Renal pelvis (tissue), 4 donors: Measurements from ENCODE around the gene TSEN54. TPM values are rescaled to one million over a fixed set of nuclear protein-coding genes. Genes with fewer than 3 reads are reported as not detected.

Experiments
- DNase-seq: peaks from one replicate; pipeline ENCODE4 v3.0.0-alpha.2; 2013
- polyA plus RNA-seq, 3 donors: library from polyadenylated mRNA; unstranded; fragments of 120-200 nt; gene quantifications; one replicate each; pipeline ENCODE4 v1.2.1, GENCODE V29; 2013; ENCODE audit not compliant: insufficient read length in 3 of 3

TSEN54 gene
- polyA plus RNA-seq, 3 donors: 45.4 to 58.8 (median 55.8) TPM

DNA sequence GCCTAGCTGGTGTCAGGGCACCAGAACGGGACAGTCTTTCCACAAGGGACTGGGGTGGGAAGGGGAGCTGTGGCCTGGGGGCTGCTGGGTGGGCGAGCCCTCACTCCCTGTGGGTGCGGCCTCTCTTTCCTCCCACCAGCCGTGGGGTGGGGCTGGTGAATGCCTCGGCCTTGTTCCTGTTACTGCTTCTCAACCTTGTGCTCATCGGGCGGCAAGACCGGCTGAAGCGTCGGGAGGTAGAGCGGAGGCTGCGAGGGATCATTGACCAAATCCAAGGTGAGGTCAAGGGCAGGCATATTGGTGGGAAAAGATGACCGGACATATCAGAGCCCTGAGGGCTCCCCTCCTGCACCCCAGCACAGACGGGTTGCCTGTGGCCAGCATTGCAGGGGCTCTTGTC lies 30.2 kb upstream of the TSEN54 start:
- DNase-seq: no peak

DNA sequence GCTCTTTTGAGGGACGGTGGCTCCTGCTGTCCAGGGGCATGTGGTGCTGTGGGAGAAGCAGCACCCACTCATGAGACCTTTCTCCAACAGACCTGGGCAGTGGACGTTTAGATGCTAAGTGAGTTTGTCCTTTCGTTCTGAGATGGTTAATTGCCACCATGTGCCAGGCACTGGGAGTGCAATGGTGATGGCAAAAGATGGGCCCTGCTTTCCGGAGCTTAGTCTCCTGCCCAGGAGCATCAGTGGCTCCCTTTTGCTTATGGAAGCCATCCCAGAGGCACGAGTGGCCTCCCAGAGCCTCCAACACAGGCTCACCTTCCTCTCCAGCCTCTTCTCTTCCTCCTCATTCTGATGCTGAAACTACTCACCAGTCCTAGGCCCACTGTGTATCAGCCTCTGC lies 29.4 kb upstream of the TSEN54 start:
- no peak for DNase-seq

DNA sequence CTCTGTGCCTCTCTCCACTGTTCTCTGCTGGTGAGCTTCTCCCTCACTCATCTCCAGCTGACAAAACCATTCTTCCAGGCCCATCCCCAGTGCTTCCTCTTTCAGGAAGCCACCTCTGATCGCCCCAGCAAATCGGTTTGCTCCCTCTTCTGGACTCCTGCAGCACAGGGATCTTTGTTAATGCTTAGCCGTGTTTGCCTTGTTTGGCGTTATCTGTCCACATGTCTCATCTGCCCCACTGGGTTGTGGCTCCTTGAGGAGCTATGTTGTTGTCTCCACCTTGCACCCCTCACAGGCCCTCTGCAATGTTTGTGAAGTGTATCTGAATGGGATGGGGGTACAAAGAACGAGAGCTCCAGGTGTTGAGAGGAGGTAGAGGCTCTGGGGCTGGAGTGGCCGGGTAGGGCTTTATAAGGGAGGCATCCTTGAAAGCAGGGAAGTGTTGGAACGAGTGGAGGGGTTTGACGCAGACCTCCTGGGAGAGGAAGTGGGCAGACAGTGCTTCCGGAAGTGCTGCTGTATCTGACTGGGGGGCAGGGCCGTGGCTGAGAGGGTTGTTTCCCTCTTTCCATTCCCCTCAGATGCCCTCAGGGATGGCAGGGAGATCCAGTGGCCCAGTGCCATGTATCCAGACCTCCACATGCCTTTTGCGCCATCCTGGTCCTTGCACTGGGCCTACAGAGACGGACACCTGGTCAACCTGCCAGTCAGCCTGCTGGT lies 28.8 kb upstream of the TSEN54 start:
- no peak for DNase-seq

DNA sequence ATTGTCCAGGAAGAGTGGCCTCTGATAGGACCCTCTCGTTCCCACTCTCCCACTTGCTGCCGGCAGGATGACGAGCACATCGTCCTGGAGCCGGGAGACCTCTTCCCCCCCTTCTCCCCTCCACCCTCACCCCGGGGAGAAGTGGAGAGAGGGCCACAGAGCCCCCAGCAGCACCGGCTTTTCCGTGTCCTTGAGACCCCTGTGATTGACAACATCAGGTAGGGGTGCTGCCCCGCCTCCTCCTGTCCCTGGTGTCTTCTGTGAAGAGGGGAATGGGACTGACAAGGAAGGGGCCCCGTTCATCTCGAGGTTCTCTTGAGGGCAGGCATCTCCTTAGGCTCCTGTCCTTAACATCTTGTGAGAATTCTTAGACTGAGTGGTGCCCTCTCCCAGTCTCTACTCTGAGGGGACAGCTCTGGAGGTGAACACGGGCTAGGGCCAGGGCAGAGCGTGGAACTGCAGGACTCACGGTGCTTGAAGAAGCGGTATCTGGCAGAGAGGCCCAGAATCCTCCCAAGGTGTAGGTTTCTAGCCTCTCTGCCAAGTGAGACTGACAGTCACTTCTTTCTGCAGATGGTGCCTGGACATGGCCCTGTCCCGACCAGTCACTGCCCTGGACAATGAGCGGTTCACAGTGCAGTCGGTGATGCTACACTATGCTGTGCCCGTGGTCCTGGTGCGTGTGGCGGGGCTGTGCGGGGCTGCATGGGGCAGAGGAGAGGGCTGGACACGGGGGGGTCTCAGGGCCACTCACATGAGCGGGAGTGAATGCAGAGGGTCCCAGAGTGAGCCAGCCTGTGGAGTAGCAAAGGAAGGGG lies 27.4 kb upstream of the TSEN54 start:
- DNase-seq: no peak

DNA sequence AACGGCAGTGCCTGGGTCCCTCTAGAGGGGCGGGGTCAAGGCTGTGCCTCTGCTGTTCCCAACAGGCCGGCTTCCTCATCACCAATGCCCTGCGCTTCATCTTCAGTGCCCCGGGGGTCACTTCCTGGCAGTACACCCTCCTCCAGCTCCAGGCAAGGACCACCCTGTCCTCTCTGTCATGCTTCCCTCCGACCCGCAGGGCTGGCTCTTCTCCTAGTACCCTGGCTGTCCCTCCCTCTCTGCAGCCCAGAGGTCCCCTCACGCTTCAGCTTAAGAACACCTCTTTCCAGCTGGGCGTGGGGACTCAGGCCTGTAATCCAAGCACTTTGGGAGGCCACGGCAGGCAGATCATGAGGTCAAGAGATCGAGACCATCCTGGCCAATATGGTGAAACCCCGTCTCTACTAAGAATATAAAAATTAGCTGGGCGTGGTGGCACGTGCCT lies 26.8 kb upstream of the TSEN54 start:
- DNase-seq: no peak

DNA sequence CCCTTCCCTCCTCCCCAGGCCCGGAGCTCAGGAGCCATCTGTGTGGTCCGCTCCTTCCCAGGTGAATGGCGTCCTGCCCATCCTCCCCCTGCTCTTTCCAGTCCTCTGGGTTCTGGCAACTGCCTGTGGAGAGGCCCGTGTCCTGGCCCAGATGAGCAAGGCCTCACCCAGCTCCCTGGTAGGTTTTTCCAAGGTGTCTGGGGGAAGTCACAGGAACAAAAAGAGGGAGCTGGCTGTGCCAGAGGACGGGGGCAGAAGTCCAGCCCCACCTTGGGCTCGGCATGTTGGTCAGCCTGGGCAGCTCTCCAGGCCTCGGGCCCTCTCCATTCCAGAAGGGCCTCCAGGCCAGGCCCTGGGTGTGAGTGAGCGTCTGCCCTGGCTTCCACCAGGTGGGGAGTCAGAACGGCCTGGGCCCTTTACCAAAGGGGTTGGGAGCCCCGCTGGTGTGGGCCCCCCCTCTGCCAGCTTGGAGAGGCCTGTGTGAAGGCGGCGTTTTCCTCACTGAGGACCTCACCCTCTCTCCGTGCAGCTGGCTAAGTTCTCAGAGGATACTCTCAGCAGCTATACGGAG lies 26.1 kb upstream of the TSEN54 start:
- DNase-seq: no peak

DNA sequence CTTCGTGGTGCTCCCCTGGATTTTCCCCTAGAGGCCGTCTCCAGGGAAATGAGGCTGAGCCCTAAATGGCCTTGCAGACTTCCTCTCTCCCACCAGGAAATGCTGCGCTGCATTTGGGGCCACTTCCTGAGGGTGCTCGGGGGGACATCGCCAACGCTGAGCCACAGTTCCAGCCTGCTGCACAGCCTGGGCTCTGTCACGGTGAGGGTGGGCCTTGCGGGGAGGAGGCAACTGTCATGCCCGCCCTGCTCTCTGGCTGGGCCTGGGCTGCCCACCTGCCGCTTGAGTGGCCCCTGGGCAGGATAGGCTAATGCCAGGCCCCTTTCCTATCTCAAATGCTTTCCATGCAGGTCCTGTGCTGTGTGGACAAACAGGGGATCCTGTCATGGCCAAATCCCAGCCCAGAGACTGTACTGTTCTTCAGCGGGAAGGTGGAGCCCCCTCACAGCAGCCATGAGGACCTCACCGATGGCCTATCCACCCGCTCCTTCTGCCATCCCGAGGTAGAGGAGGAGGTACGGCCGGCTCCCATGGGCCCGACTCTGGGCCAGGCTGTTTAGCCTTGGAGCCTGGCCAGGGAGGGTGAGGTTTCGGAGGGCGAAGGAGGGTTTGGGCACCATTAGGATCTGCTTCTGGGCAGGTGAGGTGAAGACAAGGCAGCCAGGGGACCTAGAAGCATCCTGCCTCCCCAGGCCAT lies 25.2 kb upstream of the TSEN54 start:
- no peak for DNase-seq

DNA sequence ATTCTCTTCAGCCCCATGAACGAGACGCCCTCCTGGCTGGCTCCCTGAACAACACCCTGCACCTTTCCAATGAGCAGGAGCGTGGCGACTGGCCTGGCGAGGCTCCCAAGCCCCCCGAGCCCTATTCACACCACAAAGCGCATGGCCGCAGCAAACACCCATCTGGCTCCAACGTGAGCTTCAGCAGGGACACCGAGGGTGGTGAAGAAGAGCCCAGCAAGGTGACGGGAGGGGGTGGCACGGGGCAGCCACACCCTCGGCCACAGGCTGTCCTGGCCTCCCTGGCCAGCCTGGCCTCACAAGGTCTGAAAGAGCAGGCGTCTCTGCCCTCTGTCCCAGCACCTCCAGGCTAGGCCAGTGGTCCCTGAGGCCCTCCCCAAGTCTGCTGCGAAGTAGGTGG lies 24.6 kb upstream of the TSEN54 start:
- no peak for DNase-seq

DNA sequence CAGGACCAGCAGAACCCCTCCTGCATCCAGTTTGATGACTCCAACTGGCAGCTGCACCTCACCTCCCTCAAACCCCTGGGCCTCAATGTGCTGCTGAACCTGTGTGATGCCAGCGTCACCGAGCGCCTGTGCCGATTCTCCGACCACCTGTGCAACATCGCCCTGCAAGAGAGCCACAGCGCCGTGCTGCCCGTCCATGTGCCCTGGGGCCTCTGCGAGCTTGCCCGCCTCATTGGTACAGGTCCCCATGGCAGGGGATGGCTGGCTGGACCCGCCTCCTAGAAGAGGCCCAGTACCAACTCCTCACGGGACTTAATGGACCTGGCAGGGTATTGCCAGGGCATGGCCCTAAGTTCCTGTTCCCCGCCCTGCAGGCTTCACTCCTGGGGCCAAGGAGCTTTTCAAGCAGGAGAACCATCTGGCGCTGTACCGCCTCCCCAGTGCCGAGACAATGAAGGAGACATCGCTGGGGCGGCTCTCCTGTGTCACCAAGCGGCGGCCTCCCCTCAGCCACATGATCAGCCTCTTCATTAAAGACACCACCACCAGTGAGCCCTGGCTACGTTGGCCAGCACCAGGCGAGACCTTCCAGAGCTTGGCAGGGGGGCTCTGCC lies 23.7 kb upstream of the TSEN54 start:
- DNase-seq: no peak

DNA sequence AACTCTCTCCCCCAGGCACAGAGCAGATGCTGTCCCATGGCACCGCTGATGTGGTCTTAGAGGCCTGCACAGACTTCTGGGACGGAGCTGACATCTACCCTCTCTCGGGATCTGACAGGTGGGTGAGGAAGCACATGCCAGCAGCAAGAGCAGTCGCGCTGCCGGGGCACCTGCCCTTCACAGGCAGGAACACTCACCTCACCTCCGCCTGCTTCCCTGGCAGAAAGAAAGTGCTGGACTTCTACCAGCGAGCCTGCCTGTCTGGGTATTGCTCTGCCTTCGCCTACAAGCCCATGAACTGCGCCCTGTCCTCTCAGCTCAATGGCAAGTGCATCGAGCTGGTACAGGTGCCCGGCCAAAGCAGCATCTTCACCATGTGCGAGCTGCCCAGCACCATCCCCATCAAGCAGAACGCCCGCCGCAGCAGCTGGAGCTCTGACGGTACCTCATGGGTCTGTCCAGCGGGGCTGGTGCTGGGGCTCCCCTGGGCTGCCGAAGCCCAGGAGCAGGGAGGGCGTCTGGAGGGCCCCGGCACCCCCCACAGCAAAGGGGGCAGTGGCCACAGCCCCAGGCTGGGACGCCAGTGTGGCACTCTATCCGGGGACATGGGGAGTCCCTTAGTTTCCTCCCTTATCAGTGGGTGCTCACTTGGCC lies 22.7 kb upstream of the TSEN54 start:
- DNase-seq: no peak

DNA sequence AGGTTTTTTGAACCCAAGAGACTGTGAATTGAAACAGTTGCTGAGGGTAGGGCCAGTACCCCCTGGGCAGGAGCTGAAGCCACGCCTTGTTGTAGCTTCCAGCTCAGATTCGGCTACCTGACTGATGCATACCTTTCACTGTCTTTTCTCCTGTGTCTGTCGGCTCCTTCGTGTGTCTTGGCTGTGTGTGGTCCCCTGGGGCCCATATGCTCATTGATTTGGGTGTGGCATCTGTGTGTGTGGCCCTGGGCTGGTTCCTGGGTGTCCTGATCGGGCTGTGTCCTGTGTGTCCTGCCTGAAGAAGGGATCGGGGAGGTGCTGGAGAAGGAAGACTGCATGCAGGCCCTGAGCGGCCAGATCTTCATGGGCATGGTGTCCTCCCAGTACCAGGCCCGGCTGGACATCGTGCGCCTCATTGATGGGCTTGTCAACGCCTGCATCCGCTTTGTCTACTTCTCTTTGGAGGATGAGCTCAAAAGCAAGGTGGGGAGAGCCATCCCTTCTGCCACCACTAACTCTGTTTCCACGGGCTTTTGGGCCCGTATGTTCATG lies 21.9 kb upstream of the TSEN54 start:
- DNase-seq: no peak

DNA sequence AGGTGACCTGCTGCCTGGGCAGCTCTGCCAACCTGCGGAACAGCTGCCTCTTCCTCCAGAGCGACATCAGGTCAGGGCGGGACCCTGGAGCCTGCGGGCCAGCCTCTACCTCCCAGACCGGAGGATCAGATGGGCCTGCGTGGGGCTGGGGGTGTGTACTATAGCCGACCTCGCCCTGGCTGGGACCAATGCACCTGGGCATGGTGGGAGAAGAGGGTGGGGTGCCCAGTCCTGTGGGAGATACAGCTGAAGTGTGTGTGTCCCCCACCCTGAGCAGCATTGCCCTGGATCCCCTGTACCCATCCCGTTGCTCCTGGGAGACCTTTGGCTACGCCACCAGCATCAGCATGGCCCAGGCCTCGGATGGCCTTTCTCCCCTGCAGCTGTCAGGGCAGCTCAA lies 20.3 kb upstream of the TSEN54 start:
- DNase-seq: no peak

DNA sequence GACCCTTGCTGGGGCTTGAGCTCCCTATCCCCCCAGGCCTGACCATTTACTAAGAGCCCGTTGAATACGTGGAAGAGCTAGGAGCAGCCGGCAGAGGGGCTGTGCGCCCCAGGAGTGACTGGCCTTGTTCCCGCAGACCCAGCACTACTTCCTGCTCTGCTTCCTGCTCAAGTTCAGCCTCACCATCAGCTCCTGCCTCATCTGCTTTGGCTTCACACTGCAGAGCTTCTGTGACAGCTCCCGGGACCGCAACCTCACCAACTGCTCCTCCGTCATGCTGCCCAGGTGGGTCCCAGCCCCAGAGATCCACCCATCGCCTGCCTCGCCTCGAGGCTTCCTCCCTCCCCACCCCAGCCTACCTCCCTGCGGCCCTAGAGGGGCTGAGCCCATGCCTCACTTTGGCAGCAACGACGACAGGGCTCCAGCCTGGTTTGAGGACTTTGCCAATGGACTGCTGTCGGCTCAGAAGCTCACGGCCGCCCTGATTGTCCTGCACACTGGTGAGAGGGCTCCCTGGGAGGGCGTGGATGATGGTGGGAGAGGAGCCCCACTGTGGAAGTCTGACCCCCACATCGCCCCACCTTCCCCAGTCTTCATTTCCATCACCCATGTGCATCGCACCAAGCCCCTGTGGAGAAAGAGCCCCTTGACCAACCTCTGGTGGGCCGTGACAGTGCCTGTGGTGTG lies 18.1 kb upstream of the TSEN54 start:
- DNase-seq: no peak

DNA sequence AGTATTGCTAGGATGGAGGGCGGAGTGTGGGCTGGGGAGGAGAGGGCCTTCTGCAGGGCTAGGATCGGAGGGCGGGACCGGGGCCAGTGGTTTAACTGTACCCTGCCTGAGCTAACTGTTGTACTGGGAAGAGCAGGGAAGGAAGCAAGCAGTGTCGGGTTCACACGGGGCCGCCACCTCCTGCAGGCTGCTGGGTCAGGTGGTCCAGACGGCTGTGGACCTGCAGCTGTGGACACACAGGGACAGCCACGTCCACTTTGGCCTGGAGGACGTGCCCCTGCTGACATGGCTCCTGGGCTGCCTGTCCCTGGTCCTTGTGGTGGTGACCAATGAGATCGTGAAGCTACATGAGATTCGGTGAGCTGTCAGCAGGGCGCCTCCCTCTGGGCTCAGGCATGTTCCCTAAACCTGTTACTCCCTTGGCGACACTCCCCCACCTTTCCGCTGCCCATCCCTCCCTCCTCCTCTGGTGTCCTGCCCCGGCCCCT lies 17.6 kb upstream of the TSEN54 start:
- DNase-seq: no peak

DNA sequence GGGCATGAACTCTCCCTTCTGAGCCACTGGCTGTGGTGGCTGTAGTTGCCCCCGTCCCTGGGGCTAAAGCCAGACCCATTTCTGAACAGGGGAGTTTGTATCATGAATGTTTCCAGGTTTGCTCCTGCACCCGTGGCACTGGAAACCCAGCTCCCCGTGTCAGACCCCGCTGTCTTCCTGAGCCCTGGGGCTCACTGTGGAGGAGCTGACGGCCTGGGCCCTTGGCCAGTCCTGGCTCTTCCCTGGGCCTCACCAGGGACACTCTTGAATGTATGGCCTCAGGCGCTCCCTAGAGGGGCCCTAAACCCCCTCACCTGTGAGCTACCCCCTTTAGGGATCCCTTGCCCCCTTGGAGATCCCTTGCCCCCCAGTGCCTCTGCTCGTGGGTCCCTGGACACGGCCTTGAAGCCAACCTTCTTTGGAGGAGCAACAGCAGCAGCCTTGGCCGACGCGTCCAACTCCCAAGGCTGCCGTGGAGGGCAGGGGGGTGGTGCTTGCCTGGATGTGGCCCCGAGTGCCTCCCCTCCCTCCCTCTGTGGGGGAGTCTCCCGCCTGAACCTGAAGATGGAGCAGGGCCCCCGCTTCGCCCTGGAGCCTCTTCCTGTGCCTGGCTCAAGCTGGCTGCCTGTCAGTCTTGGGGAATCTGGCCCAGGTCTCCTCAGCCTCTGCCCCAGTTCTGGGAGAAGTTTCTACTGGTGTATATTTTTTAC lies 16.9 kb upstream of the TSEN54 start:
- no peak for DNase-seq

DNA sequence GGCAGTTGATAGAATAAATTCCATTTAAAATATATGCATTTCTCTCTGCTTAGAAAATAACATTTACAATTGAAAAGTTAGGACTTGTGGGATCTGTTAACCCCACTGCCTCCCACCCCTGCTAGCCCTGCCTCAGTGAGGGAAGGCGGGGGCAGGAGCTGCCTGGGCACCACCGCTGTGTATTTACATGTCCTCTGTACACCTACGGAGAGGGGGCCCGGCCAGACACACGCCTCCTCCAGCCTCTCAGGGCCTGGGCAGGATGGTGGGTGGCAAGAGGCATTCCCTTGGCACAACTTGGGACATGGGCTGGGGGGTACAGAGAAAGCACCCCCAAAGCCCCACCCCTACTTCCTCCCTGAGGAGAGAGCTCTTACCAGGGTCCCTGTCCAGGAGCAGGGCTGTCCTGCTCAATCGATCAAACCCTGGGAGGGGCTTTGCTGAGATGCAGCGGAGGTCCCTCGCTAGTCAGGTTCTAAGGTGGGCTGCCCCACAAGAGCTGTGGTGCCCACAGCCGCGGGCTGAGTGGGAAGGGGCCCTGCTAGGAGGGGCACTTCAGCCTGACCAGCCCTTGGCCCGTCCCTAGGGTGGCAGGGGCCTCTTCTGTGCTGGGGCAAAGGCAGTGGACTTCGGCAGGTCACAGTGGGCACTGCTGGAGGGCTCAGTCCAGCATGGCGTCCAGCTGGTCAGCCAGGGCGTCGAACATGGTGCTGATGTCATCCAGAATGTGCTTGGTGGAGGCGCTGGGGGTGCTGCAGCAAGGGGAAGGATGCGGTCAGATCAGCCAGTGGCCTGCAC lies 15.7 kb upstream of the TSEN54 start:
- DNase-seq: no peak

DNA sequence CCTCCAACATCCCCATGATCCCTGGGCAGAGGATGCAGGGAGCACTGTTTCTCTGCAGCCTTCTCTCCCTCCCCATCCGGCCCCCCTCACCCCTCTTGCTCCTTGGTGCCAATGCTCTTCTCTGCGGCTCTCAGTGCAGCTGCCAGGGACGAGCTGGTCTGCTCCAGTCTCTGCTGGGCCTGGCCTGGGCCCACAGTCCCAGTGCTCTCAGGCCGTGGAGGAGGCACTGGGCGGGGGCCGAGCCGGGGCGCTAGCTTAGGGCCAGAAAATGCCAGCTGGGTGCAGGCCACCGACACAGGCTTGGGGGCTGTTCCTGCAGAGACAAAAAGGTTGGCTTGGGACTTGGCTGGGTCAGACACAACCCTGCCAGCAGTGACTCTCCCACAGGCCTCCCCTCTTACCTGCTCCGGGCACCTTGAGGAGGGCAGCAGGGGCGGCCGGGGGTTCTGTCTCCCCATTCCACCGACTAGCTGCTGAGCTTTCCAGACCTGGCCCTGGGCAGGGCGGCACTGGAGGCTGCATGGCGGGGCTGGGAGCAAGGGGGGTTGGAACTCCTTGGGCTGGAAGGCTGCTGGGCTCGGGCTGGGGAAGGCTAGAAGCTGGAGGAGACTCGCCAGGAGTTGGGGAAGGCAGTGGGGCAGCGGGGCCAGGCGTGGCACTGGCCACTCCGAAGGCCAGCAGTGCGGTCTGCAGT lies 14.8 kb upstream of the TSEN54 start:
- no peak for DNase-seq

DNA sequence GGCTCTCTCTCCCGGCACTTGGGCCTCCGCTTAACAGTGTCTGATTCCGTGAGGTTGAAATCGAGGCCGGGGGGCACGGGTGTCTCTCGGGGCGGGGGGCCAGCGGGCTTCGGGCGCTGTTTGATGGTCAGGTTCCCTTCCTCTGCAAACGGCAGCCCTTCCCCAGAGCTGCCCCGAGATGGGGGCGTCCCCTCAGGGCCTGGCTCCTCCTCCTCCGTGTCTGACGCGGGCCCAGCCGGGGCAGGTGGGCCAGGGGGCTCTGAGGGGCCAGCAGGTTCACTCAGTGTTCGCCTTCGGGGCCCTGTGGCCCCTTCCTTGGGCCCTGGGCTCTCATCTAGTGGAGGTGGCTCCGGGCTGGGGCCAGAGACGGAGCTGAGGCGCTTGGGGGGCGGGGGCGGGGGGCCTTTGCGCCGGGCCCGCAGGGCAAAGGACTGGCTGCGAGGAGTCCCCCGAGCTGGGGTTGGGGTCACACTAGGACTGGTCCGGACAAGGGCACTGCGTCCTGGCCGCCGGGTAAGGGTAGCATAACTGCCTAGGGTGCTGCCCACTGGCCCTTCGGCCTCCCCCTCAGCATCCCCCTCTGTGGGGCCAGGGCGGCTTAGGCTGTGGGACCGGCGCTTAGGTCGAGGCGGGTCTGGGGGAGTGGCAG lies 14.1 kb upstream of the TSEN54 start:
- no peak for DNase-seq
